Pons (tissue), 1 donor: ENCODE results near the gene PEX16.

ENCODE experiments used
- DNase-seq: peaks from one replicate; pipeline ENCODE4 v3.0.0-alpha.2; 2016; ENCODE audit warnings: low spot score

Gene PEX16

DNA sequence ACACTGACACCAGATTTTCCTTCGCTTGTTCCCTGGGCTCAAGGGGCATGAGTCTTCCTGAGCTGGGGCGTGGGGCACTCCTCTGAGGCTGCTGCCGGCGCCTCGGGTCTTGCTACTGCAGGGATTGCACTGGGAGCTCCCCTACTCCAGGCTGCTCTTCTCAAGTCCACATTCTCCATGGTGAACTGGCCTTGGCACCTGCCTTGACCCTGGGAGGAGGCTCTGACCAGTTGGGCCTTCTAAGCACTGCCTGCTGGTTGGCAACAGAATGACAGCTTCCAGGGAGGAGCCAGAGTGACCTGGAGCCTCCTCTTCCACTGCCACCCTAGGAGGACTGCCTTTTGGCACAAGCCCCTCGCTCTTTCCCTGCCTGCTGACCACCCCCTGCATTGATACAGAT, 20.1 kb downstream of the PEX16 start:
- no peak for DNase-seq

DNA sequence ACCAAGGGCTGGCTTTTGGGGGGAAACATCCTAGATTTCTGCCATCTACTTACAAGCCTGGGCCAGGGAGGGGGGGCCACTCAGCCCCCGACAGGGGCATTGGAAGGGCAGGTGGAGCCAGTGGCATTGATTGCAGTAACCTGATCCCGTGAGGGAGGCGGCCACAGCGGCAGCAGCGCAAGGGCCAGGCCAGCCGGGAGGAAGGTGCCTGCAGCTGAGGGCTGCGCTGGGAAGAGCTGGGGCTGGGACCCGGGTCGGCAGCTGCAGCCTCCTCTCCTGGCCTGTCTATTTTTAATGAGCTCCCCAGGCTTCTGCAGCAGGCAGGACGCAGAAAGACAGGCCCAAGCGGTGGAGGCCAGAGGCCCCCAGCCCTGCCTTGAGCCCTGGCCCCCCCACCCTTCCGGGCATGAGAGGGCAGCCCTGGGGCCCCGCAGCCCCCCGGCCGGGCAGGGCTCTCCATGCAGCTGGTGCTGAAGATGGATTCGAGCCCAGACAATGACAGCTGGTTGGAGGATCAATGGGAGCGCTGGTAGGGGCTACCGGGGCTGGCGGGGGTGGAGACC, 21.2 kb downstream of the PEX16 start:
- no peak for DNase-seq

GRCh38 chr11:45895553-45896259, 22.0 kb downstream of the PEX16 start:
- no peak for DNase-seq

GRCh38 chr11:45894555-45895247, 23.0 kb downstream of the PEX16 start:
- no peak for DNase-seq

GRCh38 chr11:45892856-45893255, 24.8 kb downstream of the PEX16 start:
- no peak for DNase-seq

- DNase-seq: no peak
Observed at GRCh38 chr11:45890886-45891550, 26.7 kb downstream of the PEX16 start.

- no peak for DNase-seq
Observed at GRCh38 chr11:45889966-45890365, 27.7 kb downstream of the PEX16 start.

DNA sequence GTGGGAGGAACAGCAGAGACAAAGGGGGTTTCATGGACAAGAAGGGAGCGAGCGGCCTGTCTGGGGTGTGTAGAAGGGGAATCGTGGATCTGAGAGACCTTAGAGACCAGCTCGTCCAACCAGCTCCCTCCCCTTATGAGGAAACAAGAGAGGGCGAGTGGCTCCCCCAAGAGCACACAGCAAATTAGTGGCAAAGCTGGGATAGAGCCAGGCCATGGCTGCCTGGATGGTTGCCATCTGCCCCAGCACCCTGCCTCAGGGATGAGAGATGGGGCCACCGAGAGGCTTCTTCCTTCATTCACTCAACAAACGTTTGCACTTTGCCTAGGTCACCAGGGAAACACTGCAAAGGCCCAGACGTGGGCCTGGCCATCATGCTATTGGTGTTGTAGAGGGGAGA, 28.1 kb downstream of the PEX16 start:
- no peak for DNase-seq

GRCh38 chr11:45887587-45887986, 30.1 kb downstream of the PEX16 start:
- DNase-seq: no peak

GRCh38 chr11:45886816-45887520, 30.7 kb downstream of the PEX16 start:
- DNase-seq: no peak

DNA sequence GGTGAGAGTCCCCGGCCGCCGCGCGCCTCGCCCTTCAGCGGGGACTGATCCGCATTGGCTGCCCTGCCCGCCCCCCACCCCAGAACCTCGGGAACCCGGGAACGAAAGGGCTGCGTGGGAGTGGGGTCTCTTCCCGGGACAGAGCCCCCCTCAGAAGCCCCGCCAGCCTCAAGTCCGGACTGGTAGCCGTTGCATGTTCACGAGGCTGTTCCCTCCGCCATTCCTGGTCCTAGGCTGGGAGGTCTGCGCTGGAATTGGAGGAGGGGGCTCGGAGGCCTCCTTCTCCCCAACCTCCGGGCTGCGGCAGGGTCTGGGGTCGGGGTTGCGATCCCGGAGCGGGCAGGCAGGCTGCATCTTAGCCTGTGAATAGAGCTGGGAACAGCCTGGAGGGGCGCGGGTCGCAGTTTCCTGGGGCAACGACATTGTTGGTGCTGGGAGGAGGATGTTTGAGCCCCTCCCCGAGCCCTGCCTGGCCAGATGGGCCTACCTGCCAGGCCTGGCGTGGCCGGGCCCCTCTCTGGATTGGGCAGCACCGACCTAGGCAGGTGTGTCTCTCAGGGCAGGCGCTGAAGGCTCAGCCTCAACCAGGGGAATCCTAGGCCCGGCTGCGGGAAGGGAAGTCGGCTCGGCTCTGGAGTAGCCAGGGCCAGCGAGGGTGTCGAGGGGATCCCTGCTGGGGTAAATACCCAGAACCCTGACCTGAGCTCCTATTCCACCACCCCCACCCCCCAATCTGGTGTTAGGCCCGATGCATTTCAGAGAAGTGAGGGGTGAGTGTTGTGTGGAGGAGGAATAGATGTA, 31.6 kb downstream of the PEX16 start:
- no peak for DNase-seq

DNA sequence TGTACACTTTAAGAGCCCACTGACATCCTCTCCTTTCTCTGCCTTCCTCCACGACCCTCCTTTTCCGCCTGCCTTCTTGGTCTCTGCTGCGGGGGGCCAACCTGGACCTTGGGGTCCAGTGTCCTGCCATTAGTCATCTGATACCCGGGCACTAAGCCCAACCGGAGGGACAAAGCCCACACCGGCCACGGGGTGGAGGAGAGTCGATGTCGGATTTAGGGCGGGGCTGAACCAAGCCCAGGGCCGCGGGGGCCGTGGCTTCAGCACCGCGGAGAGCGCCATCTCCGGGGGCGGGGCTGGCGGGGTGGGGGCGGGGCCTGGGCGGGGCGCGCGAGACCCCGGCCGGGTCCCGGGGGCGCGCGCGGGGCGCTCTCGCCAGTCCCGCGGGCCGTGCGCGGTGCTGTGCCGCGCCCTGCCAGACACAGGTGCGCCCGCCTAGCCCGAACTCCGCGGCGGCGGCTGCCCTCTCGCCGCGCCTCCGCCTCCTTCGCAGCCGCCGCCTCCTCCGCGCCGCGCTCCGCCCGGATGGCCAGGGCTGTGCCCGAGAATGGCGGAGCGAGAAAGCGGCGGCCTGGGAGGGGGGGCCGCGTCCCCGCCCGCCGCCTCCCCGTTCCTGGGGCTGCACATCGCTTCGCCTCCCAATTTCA, 32.3 kb downstream of the PEX16 start, which contains the start of gene MAPK8IP1:
TSS of gene MAPK8IP1 (plus strand) at position 378 of the 647 bp plus-strand sequence. CDS start at position 548, 170 bp downstream.
- no peak for DNase-seq

- no peak for DNase-seq
Observed at GRCh38 chr11:45884596-45885185, 33.0 kb downstream of the PEX16 start.

DNA sequence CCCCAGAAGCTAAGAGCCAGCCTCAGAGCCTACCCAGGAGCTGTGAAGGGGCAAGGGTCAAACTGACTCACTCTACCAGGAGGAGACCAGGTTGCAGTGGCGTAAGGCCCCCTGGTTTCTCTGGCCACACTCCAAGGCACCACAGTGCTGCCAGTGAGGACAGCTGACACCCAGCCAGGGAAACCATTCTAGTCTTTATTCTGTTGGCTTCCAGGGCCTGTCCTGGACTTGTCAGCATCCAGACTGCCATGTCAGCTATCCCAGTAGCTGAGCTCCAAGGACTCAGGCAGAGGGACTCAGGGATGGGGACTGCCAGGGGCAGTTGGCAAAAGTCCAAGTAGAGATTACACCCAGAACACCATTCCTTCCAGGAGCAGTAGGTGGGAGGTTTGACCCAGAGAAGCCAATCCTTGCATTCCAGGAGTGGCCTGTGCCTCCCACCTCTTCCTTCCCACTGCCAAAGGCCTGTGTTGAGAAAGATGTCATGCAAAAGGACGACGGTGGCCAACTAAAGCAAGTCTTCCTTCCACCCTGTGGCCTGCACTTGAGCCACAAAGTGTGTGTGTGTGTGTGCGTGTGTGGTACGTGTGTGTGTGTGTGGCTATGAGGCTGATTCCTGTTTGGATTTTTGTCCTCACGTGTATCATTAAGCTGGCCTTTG, 35.8 kb downstream of the PEX16 start:
- no peak for DNase-seq

DNA sequence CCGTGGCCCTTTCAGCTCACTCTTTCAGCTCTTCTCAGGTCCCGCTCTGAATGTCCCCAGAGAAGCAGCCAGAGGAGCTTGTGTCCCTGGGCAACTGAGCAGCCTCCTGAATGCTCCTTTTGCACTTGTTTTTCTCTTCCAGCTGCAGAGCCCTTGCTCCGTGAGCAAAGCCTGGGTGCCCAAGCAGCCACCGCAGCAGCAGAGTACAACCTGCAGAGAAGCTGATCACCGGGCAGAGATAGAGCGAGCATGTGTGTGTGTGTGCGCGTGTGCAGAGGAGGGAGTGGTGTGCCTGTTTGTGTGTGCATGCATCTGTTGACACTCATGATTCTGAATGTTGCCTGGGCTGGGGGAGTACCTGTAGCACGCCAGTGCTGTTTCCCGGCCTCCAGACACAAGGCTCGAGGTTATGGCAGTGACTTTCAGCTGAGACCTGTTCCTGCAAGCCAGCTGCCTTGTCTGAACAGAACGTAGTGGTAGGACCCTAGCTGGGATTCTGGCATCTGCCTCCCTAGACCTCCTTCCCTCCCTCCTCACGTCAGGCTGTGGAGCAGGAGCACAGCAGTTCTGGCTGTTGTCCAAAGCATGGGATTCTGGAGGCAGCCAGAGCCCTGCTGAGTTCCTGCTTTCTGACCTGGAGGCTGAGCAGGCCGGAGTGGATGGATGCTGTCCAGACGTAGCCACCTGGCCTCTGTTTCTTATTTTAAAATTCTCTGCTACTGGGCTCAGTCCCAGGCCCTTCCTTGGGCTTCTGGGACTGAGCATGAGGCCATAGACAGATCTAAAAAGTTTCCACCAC, 36.7 kb downstream of the PEX16 start:
- no peak for DNase-seq

GRCh38 chr11:45879803-45880686, 37.6 kb downstream of the PEX16 start:
- DNase-seq: no peak

GRCh38 chr11:45877845-45878244, 39.8 kb downstream of the PEX16 start:
- no peak for DNase-seq

- no peak for DNase-seq
Observed at GRCh38 chr11:45877221-45877620, 40.5 kb downstream of the PEX16 start.
